Ishikawa (cell line): ENCODE results near the gene GFY.

ENCODE experiments used
- CEBPB ChIP-seq: IDR thresholded peaks from 2 replicates; pipeline ENCODE4 v1.6.1; 2012
- CREB1 ChIP-seq: IDR thresholded peaks from 2 replicates; pipeline ENCODE4 v1.6.1; 2012; ENCODE audit warnings: low read depth
- EGR1 ChIP-seq: IDR thresholded peaks from 2 replicates; pipeline ENCODE4 v1.6.1; 2012
- EP300 ChIP-seq: IDR thresholded peaks from 2 replicates; pipeline ENCODE4 v1.6.1; 2012; ENCODE audit warnings: borderline replicate concordance
- FOXM1 ChIP-seq: IDR thresholded peaks from 2 replicates; pipeline ENCODE4 v1.6.1; 2012; ENCODE audit warnings: low read depth, borderline replicate concordance
- RAD21 ChIP-seq: IDR thresholded peaks from 2 replicates; pipeline ENCODE4 v1.6.1; 2012; ENCODE audit warnings: low read depth
- TAF1 ChIP-seq: IDR thresholded peaks from 2 replicates; pipeline ENCODE4 v1.6.1; 2012; ENCODE audit warnings: low read depth, mild to moderate bottlenecking
- TEAD4 ChIP-seq: IDR thresholded peaks from 2 replicates; pipeline ENCODE4 v1.6.1; 2012
- TF ChIP-seq, protein P1 (sequence below): IDR thresholded peaks from 2 replicates; pipeline ENCODE4 v1.6.1; 2012

DNA sequence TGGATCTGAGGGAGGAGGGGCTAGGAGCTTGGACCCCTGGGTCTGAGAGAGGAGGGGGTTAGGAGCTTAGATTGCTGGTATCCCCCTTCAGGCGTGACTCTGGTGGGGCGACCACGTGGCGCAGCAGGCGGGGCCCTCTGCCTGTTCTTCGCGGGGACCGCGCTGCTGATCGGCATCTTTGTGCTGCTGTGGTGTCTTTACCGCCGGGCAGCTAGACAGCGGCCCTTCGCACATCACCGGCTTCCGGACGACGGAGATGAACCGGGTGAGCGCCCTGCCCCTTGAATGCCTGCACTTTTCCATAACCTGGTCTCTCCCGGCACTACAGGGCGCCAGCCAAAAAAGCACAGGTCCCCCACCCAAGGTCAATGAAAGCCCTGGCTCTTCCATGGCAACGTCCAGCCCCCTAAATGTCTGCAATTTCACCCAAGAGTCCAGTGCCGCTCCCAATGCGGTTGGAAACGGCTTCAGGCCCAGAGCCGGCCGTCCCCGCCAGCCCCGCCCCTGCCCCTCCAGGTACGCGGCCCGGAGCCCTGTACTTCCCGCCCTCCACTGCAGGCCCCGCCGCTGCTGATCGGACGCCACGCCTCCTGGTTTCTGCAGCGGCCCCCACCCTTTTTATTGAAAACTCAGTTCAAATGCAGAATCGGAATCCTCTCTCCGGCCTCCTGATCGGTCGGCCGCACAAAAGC is 2.8 kb downstream of the GFY start:
- TF ChIP-seq TAF1, result no peak
- TF ChIP-seq RAD21, result no peak
- TF ChIP-seq CREB1, result no peak
- TF ChIP-seq EP300, result no peak
- TF ChIP-seq TEAD4, result no peak
- no peak for TF ChIP-seq CEBPB
- TF ChIP-seq, protein P1, sequence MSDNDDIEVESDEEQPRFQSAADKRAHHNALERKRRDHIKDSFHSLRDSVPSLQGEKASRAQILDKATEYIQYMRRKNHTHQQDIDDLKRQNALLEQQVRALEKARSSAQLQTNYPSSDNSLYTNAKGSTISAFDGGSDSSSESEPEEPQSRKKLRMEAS, result peak; percentile 68
- no peak for TF ChIP-seq EGR1
- TF ChIP-seq FOXM1, result no peak
